Thoracic aorta endothelial cell (primary cell): Measurements from ENCODE around the gene NPY5R. TPM values are rescaled to one million over a fixed set of nuclear protein-coding genes. Genes with fewer than 3 reads are reported as not detected.

ENCODE experiments used
- total RNA-seq: library from RNA; depleted of rRNA; stranded (reverse); fragments of >200 nt; gene quantifications from 2 replicates; pipeline ENCODE4 v1.2.3, GENCODE V29; 2012

Gene NPY5R
- not detected in 2 replicates for total RNA-seq

GRCh38 chr4:163343604-163344146, at the start of gene NPY5R:
TSS of gene NPY5R (plus strand) at chr4:163343892. CDS start at chr4:163350274, 6,382 bp downstream.

GRCh38 chr4:163332526-163333406, 10.9 kb upstream of the NPY5R start, which contains the start of gene NPY1R:
TSS of gene NPY1R (minus strand) at chr4:163332596. CDS start at chr4:163326554, 6,042 bp downstream.

Other genes starting within 250 kb of the NPY5R start
- gene NAF1, start 177.0 kb upstream of the NPY5R start, total RNA-seq = 19.0 and 25.5 TPM in 2 replicates
- 0.13 and 0.22 TPM in 2 replicates for gene NPY1R, start 11.3 kb upstream of the NPY5R start, total RNA-seq
- gene TKTL2, start 129.9 kb downstream of the NPY5R start, total RNA-seq = not detected in 2 replicates
- 47.3 and 57.5 TPM in 2 replicates for gene TMA16, start 150.8 kb downstream of the NPY5R start, total RNA-seq